Cardiac muscle cell (in vitro differentiated cells and primary cell): Measurements from ENCODE around the gene OTUB2. TPM values are rescaled to one million over a fixed set of nuclear protein-coding genes. Genes with fewer than 3 reads are reported as not detected.

Source experiments
- DNase-seq, 2 donors: peaks; one replicate each; pipeline versions ENCODE4 v3.0.0 to v3.0.0-alpha.2; 2010 to 2017; ENCODE audit warnings: low read depth in 1 of 2, low spot score in 1 of 2
- H3K27ac ChIP-seq: fragments of 200-600 bp; sonication (generic); 2 replicates; pipeline ENCODE4 v1.5.1; 2016
- H3K27me3 ChIP-seq: fragments of 200-600 bp; sonication (generic); 2 replicates; pipeline ENCODE4 v1.6.0; 2016; ENCODE audit warnings: control low read depth
- H3K36me3 ChIP-seq: fragments of 200-600 bp; sonication (generic); 2 replicates; pipeline ENCODE4 v1.5.1; 2016; ENCODE audit warnings: control low read depth
- H3K4me1 ChIP-seq: fragments of 200-600 bp; sonication (generic); 2 replicates; pipeline ENCODE4 v1.8.1; 2017; ENCODE audit warnings: low read depth, mild to moderate bottlenecking, mixed run types
- H3K4me3 ChIP-seq: fragments of 200-600 bp; sonication (generic); 2 replicates; pipeline ENCODE4 v1.5.1; 2016; ENCODE audit warnings: mild to moderate bottlenecking
- H3K9me3 ChIP-seq: fragments of 200-600 bp; sonication (generic); 2 replicates; pipeline ENCODE4 v1.5.1; 2017; ENCODE audit warnings: low read depth, mild to moderate bottlenecking, control low read depth
- polyA plus RNA-seq: library from polyadenylated mRNA; unstranded; fragments of >200 nt; fragmentation: Nextera tagmentation; extraction: Ambion mirVana; gene quantifications from 2 replicates; pipeline ENCODE4 v1.2.1, GENCODE V29; 2016
- total RNA-seq: library from RNA; depleted of rRNA; stranded (reverse); fragments of >200 nt; gene quantifications from 2 replicates; pipeline ENCODE4 v1.2.3, GENCODE V29; 2016
- TF ChIP-seq, protein P1 (sequence below): IDR thresholded peaks from 2 replicates; pipeline ENCODE4 v1.5.1; 2012; ENCODE audit warnings: low read depth, mild to moderate bottlenecking, low read length

The OTUB2 gene
- total and polyA plus RNA-seq, 2 experiments from 2014 or later, result 4.1 to 4.4 TPM

GRCh38 chr14:94038510-94038909 lies 12.4 kb downstream of the OTUB2 start:
- peaks cover 12% of the 10 kb centered on the region for H3K4me1 ChIP-seq
- no peak for DNase-seq
- H3K27ac ChIP-seq, result no peak overlapping the region
- no peaks in the 10 kb centered on the region for H3K27me3 ChIP-seq
- no peaks in the 10 kb centered on the region for H3K9me3 ChIP-seq
- H3K4me3 ChIP-seq, result no peak overlapping the region
- TF ChIP-seq, protein P1, sequence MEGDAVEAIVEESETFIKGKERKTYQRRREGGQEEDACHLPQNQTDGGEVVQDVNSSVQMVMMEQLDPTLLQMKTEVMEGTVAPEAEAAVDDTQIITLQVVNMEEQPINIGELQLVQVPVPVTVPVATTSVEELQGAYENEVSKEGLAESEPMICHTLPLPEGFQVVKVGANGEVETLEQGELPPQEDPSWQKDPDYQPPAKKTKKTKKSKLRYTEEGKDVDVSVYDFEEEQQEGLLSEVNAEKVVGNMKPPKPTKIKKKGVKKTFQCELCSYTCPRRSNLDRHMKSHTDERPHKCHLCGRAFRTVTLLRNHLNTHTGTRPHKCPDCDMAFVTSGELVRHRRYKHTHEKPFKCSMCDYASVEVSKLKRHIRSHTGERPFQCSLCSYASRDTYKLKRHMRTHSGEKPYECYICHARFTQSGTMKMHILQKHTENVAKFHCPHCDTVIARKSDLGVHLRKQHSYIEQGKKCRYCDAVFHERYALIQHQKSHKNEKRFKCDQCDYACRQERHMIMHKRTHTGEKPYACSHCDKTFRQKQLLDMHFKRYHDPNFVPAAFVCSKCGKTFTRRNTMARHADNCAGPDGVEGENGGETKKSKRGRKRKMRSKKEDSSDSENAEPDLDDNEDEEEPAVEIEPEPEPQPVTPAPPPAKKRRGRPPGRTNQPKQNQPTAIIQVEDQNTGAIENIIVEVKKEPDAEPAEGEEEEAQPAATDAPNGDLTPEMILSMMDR, result no peak
- H3K36me3 ChIP-seq, result no peaks in the 10 kb centered on the region

DNA sequence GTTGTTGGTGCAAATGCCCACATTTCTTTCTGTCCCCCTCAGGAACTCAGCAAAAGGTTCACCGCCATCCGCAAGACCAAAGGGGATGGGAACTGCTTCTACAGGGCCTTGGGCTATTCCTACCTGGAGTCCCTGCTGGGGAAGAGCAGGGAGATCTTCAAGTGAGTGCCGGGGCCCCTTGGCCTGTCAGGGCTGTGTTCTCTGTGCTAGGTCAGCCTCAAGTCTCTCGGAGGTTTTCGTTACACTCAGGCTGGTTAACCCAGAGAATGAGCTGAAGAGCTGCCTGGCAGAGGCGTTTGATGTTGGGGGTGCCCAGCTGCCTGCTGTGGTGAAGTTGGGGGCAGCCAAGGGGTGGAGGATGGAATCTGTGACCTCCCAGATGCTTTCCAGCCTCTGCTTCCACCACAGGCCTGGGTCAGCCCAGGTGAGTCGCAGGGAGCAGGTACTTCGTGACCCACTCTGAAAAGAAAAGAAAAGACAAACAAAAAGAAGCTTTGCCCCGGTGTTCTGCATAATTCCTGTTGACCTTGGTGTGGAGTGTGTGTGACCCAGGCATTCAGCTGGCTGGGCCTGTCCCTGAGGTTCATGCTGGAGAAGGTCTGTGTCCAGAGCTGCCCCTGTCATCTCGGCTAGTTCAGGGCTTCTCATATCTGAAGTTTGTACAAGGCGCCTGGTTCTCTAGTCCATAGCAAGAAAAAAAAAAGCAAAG lies 12.9 kb downstream of the OTUB2 start:
- H3K36me3 ChIP-seq, result no peaks in the 10 kb centered on the region
- no peaks in the 10 kb centered on the region for H3K27me3 ChIP-seq
- TF ChIP-seq, protein P1, result no peak
- H3K9me3 ChIP-seq, result no peaks in the 10 kb centered on the region
- DNase-seq, result no peak
- H3K27ac ChIP-seq, result no peak overlapping the region
- no peak overlapping the region for H3K4me3 ChIP-seq
- peaks cover 12% of the 10 kb centered on the region for H3K4me1 ChIP-seq

GRCh38 chr14:94040247-94040646 lies 14.1 kb downstream of the OTUB2 start:
- peaks cover 2% of the 10 kb centered on the region for H3K36me3 ChIP-seq
- DNase-seq, result no peak
- TF ChIP-seq, protein P1, result no peak
- peaks cover 12% of the 10 kb centered on the region for H3K4me1 ChIP-seq
- H3K27me3 ChIP-seq, result no peaks in the 10 kb centered on the region
- H3K4me3 ChIP-seq, result no peak overlapping the region
- H3K27ac ChIP-seq, result no peak overlapping the region
- H3K9me3 ChIP-seq, result no peaks in the 10 kb centered on the region

DNA sequence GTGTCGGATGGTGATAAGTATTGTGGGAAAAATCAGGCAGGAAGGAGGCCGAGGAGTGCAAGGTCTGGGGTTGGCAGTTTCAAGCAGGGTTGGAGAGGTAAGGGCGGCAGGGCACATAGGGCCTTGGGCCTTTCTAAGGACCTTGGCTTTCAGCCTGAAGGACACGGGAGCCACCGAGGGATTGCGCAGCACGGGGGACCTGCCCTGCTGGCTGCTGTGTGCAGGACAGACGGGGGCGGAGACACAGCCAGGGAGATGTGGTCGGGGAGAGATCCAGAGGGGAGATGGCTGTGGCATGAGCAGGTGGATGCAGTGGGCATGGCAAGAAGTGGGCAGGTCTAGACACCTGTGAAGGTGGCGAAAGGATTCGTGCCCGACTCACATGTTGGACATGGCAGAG lies 14.7 kb downstream of the OTUB2 start:
- H3K4me1 ChIP-seq, result peaks cover 10% of the 10 kb centered on the region
- TF ChIP-seq, protein P1, result no peak
- no peaks in the 10 kb centered on the region for H3K9me3 ChIP-seq
- no peaks in the 10 kb centered on the region for H3K27me3 ChIP-seq
- no peak for DNase-seq
- H3K36me3 ChIP-seq, result peaks cover 2% of the 10 kb centered on the region
- no peak overlapping the region for H3K4me3 ChIP-seq
- no peak overlapping the region for H3K27ac ChIP-seq

DNA sequence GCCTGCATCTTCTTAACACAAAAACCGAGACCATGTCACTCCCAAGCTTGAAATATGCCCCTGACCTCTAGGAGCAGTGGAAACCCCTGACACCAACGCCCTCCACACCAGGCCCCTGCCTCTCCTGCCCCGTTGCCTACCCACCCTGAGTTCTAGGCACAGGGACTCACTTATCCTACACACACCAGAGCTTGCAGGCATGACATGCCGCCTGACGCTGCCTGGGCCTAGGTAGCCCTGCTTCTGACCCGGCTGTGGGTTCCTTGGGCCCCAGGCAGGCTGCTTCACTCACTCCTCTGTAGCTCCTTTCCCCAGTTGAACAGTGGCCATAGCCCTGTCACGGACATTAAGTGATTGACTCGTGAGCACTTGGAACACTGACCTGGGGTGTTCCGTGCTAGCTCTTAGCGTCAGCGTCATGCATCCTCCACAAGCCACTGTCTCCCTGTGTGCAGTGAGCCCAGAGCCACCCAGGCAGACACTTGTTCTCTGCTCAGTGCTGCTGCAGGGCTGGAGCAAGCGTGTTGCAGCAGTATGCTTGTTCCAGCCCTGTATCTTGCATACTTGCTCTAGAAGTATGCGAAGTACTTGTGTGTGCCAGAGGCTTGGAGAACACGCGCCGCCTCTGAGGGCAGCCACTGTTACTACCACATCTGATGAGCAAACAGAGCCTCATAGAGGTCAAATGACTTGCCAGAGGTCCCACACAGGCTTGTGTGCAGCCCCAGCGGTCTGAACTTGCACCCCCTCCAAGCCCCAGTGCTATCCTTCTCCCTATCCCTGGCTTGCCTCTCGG lies 15.6 kb downstream of the OTUB2 start:
- peak; percentile 42 to 82 for DNase-seq
- H3K27me3 ChIP-seq, result no peaks in the 10 kb centered on the region
- H3K27ac ChIP-seq, result no peak overlapping the region
- peaks cover under 1% of the 10 kb centered on the region for H3K4me1 ChIP-seq
- no peak overlapping the region for H3K4me3 ChIP-seq
- TF ChIP-seq, protein P1, result no peak
- H3K36me3 ChIP-seq, result peaks cover 2% of the 10 kb centered on the region
- H3K9me3 ChIP-seq, result no peaks in the 10 kb centered on the region
